KMS-11 (cell line): Measurements from ENCODE around the gene TMC1.
"Not testable (repeated sequence)": the region's sequence is repeated elsewhere in the genome, so short reads cannot be mapped to it uniquely, and the experiment has no call there.

Source experiments
- H2AFZ ChIP-seq: fragments of 200-600 bp; sonication (generic); 2 replicates; pipeline ENCODE4 v1.6.1; 2016; ENCODE audit warnings: antibody characterized with exemption, mixed run types, low read depth
- H3K27ac ChIP-seq: fragments of 200-600 bp; sonication (generic); 2 replicates; pipeline ENCODE4 v1.6.1; 2016; ENCODE audit warnings: mild to moderate bottlenecking, mixed run types
- H3K27me3 ChIP-seq: fragments of 200-600 bp; sonication (generic); 2 replicates; pipeline ENCODE4 v1.6.1; 2017; ENCODE audit warnings: mild to moderate bottlenecking, low read depth, mixed run types, moderate library complexity; ENCODE audit not compliant: insufficient read depth
- H3K36me3 ChIP-seq: fragments of 200-600 bp; sonication (generic); 2 replicates; pipeline ENCODE4 v1.6.1; 2017; ENCODE audit warnings: mild to moderate bottlenecking, mixed run types; ENCODE audit not compliant: insufficient read depth
- H3K4me1 ChIP-seq: fragments of 200-600 bp; sonication (generic); 2 replicates; pipeline ENCODE4 v1.6.1; 2016; ENCODE audit warnings: mild to moderate bottlenecking, low read depth, mixed run types; ENCODE audit not compliant: poor library complexity, severe bottlenecking
- H3K4me2 ChIP-seq: fragments of 200-600 bp; sonication (generic); 2 replicates; pipeline ENCODE4 v1.7.0; 2016; ENCODE audit warnings: mild to moderate bottlenecking, mixed run types
- H3K4me3 ChIP-seq: fragments of 200-600 bp; sonication (generic); IDR thresholded peaks from 2 replicates; pipeline ENCODE4 v1.6.1; 2017; ENCODE audit warnings: low read depth, low read length, mixed read lengths; ENCODE audit not compliant: insufficient read depth
- H3K79me2 ChIP-seq: fragments of 200-600 bp; sonication (generic); 2 replicates; pipeline ENCODE4 v1.6.1; 2016; ENCODE audit warnings: low read depth, mixed run types; ENCODE audit not compliant: insufficient read depth
- H3K9ac ChIP-seq: fragments of 200-600 bp; sonication (generic); 2 replicates; pipeline ENCODE4 v1.6.1; 2016; ENCODE audit warnings: mild to moderate bottlenecking, mixed run types
- H4K20me1 ChIP-seq: fragments of 200-600 bp; sonication (generic); 2 replicates; pipeline ENCODE4 v1.6.1; 2016; ENCODE audit warnings: mild to moderate bottlenecking, mixed run types; ENCODE audit not compliant: insufficient read depth
- TF ChIP-seq, protein P1 (sequence below): fragments of 200-600 bp; sonication (generic); conservative IDR thresholded peaks from 2 replicates; pipeline ENCODE4 v1.6.1; 2017; ENCODE audit warnings: low read depth, mild to moderate bottlenecking, antibody characterized with exemption, low read length, moderate library complexity, mixed read lengths

The TMC1 gene

DNA sequence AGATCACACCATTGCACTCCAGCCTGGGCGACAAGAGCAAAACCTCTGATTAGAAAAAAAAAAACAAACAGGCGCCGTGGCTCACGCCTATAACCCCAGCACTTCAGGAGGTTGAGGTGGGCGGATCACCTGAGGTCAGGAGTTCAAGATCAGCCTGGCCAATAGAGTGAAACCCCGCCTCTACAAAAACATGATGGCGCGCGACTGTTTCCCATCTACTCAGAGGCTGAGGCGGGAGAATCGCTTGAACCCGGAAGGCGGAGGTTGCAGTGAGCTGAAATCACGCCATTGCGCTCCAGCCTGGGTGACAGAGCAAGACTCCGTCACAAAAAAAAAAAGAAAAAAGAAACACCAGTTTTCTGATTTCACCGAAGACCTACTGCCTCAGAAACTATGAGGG, at the start of gene TMC1:
TSS of gene TMC1 (plus strand) at position 193 of the 400 bp plus-strand sequence. CDS start 127,041 bp downstream, outside the sequence.
- not testable (repeated sequence) for H3K27ac ChIP-seq, H3K4me1 ChIP-seq, H3K27me3 ChIP-seq, H3K36me3 ChIP-seq, H3K79me2 ChIP-seq, H3K4me3 ChIP-seq, H4K20me1 ChIP-seq, H2AFZ ChIP-seq, H3K4me2 ChIP-seq, H3K9ac ChIP-seq

DNA sequence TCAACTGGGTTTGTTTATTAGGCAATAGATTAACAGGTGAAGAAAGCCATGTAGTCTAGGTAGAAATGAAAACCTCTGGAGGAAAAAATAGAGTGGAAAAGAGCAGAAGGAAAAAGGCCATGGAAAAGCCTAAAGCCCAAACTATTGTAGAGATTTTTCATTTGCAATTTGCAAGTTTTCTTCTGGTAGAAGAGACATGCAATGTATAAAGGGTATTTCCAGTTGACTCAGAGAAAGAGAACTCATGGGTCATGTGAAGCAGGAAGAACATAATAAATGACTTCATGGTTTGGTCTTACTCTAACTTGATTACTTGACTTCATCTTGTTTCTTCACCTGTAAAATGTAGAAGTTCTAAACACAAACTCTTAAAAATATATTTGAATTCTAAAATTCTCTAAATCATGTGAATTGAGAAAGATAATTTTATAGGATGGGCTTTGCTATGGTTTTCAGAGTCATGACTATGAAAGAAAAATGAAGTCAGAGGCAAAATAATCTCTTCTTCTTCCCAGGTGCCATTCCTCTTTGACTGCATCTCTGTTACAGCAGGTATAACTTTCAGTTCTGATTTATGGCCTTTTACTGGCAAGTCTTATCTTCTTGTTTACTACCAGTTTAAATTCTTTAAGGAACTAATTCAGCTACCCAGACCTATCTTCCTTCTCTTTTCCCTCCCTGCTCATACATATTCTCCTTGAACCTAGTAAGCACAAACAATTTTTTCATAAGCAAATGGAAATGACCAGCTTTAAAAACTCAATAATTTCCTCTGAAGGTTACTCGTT, 47.7 kb upstream of the TMC1 start:
- peak overlapping the region; percentile 17; the same call in 1 of the 2 replicates for H2AFZ ChIP-seq
- H3K27me3 ChIP-seq = no peaks in the 10 kb centered on the region
- peak overlapping the region; percentile 68 for H3K27ac ChIP-seq
- TF ChIP-seq, protein P1, sequence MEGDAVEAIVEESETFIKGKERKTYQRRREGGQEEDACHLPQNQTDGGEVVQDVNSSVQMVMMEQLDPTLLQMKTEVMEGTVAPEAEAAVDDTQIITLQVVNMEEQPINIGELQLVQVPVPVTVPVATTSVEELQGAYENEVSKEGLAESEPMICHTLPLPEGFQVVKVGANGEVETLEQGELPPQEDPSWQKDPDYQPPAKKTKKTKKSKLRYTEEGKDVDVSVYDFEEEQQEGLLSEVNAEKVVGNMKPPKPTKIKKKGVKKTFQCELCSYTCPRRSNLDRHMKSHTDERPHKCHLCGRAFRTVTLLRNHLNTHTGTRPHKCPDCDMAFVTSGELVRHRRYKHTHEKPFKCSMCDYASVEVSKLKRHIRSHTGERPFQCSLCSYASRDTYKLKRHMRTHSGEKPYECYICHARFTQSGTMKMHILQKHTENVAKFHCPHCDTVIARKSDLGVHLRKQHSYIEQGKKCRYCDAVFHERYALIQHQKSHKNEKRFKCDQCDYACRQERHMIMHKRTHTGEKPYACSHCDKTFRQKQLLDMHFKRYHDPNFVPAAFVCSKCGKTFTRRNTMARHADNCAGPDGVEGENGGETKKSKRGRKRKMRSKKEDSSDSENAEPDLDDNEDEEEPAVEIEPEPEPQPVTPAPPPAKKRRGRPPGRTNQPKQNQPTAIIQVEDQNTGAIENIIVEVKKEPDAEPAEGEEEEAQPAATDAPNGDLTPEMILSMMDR = no peak
- H3K4me2 ChIP-seq = peak overlapping the region; percentile 47
- H4K20me1 ChIP-seq = no peaks in the 10 kb centered on the region
- no peak overlapping the region for H3K9ac ChIP-seq
- peaks cover 22% of the 10 kb centered on the region for H3K4me1 ChIP-seq
- no peaks in the 10 kb centered on the region for H3K36me3 ChIP-seq
- H3K4me3 ChIP-seq = no peak overlapping the region
- H3K79me2 ChIP-seq = no peaks in the 10 kb centered on the region

DNA sequence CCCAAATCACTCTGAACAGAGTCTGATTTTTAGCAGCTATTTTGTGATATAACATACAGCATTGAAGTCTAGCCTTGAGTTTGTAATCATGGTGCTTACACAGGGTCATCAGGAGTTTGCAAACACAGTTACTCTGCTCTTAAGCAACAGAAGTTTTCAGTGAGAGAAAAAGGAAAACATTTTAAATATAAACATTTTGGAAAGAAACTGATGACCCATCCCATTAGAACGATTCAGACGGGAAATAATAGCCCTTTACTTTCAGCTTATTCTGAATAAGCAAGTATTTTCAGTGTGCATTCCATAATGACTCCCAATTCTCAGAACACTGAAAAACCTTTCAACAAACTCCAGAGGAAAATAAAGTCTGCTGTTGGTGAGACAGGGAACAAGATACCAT, 46.7 kb upstream of the TMC1 start:
- Histone ChIP-seq H3K27ac (peak overlapping the region; percentile 68; the same call in 1 of the 2 replicates), H3K4me3 (no peak overlapping the region), H3K79me2 (no peaks in the 10 kb centered on the region), H3K9ac (no peak overlapping the region), H3K36me3 (no peaks in the 10 kb centered on the region), H3K4me2 (peak overlapping the region; percentile 47; the same call in 1 of the 2 replicates), H3K4me1 (peaks cover 22% of the 10 kb centered on the region), H3K27me3 (no peaks in the 10 kb centered on the region), H4K20me1 (no peaks in the 10 kb centered on the region), H2AFZ (peak overlapping the region; percentile 17; the same call in 1 of the 2 replicates)
- TF ChIP-seq, protein P1 = no peak

DNA sequence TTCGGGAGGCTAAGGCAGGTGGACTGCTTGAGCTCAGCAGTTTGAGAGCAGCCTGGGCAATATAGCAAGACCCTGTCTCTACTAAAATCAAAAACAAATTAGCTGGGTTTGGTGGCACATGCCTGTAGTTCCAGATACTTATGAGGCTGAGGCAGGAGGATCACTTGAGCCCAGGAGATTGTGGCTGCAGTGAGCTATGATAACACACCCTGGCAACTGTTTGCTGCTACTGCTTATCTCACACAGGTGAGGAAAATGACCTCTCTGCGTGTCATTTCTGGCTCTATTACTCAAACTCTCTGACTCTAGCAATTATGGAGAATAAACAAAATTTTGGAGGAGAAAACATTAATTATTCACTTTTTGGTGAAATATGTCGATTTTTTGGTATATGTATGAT, 45.3 kb upstream of the TMC1 start:
- Histone ChIP-seq H3K4me2 (no peak overlapping the region), H3K9ac (no peak overlapping the region), H3K79me2 (no peaks in the 10 kb centered on the region), H4K20me1 (no peaks in the 10 kb centered on the region), H3K4me3 (no peak overlapping the region), H3K27me3 (no peaks in the 10 kb centered on the region), H3K4me1 (peaks cover 22% of the 10 kb centered on the region), H3K27ac (no peak overlapping the region), H3K36me3 (no peaks in the 10 kb centered on the region), H2AFZ (no peak overlapping the region)
- TF ChIP-seq, protein P1 = no peak
